NCI-H82 (cell line): Measurements from ENCODE around the gene MARCO.

Experiments used
- DNase-seq: peaks from one replicate; lab custom pipeline; 2025; lab: John Stamatoyannopoulos, UW

The MARCO gene, protein sequence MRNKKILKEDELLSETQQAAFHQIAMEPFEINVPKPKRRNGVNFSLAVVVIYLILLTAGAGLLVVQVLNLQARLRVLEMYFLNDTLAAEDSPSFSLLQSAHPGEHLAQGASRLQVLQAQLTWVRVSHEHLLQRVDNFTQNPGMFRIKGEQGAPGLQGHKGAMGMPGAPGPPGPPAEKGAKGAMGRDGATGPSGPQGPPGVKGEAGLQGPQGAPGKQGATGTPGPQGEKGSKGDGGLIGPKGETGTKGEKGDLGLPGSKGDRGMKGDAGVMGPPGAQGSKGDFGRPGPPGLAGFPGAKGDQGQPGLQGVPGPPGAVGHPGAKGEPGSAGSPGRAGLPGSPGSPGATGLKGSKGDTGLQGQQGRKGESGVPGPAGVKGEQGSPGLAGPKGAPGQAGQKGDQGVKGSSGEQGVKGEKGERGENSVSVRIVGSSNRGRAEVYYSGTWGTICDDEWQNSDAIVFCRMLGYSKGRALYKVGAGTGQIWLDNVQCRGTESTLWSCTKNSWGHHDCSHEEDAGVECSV

DNA sequence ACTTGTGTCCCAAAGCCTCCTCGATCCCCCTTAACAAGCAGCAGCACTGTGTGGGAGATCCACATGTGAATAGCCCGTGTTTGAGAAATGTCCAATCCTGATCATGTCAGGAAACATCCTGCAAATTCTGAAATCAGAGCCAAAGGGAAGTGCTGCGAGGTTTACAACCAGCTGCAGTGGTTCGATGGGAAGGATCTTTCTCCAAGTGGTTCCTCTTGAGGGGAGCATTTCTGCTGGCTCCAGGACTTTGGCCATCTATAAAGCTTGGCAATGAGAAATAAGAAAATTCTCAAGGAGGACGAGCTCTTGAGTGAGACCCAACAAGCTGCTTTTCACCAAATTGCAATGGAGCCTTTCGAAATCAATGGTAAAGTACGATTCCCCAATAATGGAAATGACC lies at the start of gene MARCO:
MARCO (plus strand) TSS at position 164 of the 400 bp plus-strand sequence; CDS start at position 271, 107 bp downstream.
- DNase-seq, result no peak

GRCh38 chr2:118893100-118893499 lies 48.9 kb upstream of the MARCO start:
- no peak for DNase-seq

GRCh38 chr2:118902266-118903028 lies 39.5 kb upstream of the MARCO start:
- no peak for DNase-seq

GRCh38 chr2:118903029-118903351 lies 39.0 kb upstream of the MARCO start:
- no peak for DNase-seq

GRCh38 chr2:118903551-118904479 lies 38.2 kb upstream of the MARCO start:
- no peak for DNase-seq

DNA sequence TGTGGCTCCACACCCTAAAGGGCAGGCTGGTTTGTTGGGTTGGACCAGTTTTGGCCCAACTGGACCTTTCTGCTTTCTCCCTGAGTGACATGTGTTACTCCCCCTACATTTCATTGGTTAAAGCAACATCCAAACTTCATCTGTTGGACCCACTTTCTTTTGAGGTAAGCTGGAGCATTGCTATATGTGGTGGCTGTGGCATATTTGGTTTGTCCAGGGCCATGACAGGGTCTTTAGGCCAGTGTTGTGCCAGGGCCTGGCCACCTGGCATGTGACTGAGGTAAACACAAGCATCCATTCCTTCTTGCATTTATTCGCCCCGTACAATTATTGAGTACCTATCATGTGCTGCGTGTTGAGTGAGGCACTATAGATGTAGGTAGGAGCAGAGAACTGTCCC lies 36.8 kb upstream of the MARCO start:
- no peak for DNase-seq

GRCh38 chr2:118906186-118906585 lies 35.8 kb upstream of the MARCO start:
- no peak for DNase-seq

DNA sequence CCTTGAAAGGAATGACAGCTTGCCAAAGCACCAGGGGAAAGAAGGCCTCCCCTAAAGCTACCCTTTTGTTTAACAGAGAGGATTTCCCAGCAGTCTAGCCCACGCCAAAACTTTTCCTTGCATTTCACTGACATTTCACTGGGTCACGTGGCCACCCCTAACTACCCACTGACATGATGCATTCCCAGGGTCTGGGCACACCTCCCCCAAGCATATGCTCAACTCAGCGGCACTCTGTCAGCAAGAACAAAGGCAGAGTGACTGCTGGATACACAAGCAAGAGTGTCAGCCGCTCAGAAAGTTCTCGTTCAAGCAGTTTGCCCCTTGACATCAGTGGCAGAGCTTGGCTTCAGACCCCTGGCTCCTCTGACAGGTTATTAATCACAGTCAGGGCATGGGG lies 34.2 kb upstream of the MARCO start:
- no peak for DNase-seq

DNA sequence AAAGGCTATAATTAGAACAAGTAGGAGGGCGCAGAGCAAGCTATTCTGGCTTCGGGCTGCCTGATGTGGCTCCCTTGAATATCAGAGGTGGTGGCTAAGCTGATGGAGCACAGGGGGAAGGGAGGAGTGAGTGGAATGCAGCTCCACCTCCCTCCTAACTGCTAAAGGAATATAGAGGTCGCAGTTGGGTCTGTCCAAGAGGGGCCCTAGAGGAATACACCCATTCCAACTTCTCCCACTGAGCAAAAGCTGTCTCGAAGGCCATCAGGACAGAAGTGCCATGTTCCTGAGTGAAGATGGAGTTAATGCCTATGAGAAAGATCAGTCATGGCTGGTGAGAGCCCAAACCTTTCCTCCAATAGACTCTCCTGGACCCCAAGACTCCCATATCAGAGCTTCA lies 32.8 kb upstream of the MARCO start:
- no peak for DNase-seq

DNA sequence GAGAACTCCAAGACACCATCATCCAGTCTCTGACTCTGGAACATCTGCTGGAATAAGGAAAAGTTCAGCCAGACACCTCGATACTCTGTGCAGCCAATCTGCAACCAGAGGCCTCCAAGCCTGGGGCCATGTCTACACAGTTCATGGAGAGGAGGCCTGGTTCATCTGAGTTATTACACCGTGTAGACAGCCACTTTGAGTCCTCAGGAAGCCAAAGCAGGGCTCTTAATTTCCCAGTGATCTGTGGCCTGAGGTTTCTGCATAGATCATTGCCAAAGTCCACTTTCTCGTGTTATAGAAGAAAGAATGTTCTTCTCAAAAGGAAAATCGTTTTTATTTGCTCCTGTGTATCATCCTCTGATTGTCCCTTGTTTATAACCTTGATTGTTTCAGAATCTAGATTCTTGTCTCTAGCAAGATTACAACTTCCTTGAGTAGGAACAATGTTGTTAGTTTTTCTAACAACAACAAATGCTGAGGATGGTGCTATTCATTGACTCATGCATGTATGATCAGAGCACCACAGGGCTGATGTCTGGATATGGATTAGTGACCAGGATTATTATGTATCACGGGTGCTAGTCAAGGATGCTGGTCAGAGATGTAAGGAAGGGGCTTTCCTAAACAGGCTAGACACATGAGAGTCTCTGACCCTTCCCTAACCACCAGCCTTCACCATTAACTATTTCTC lies 30.7 kb upstream of the MARCO start:
- no peak for DNase-seq

DNA sequence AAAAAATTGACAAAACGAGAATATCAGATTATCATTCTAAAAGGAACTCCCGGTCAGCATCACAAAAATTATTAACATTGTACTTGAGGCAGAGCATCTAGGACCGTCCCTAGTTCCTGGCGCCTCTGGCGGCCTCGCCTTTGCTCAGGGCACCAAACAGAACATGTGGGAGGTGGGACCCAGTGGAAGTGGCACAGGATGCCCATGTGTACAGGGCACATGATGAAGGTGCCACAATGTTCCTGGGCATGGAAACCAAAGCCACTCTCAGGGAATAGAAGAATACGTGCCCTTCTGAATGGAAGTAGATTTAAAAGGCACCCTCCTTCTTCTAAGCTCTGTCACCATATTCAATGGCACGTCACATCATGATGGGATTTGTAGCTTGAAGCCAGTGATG lies 30.1 kb upstream of the MARCO start:
- DNase-seq, result no peak

DNA sequence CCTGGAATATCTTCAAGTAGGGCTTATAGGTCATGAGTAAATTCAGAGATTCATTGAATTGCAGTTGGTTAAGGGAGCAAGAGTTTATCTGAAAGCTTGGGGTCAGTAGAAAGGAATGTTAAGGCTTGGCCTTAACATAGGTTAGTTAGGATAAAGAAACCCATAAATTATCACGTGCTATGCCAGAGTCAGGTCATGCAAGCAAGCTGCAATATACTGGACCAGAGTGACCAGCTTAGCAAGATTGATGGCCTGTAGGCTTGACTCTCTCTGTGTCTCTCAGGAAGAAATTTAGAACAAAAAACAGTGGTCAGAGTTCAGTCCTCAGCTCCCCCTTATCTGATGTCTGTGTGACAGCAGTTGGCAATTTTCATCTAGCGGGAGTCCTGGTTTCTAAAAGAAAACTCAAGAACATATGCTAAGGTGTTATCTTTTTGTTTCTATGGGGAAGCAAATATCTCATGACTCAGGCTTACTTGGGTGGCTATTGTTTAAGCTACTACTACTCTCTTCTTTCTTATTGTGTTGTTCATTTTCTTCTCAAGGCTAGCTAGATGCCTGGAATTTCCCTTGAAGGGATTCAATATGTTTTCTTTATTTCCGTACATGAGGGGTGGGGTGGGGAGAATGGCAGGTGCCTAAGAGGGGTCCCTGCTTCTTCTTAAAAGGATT lies 28.7 kb upstream of the MARCO start:
- DNase-seq, result no peak

- DNase-seq, result no peak
These were observed 28.0 kb upstream of the MARCO start for GRCh38 chr2:118913803-118914645.

GRCh38 chr2:118914721-118915453 lies 27.1 kb upstream of the MARCO start:
- no peak for DNase-seq

DNA sequence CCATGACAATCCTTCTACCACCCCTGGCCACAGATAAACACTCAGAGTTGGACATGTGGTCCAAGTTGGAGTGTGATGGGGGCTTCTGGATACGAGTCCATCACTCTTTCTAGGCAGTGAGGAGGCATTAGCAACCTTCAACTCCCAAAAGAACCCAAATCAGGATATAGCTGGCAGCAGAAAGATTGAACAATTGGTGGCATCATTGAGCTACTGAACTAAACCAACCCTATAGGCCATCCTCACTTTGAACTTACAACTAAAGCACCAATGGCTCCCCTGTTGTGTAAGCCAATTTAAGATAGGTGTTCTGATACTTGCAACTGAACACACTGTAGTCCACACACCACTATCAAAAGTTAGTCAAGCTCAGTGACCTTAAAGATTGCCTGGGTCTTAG lies 24.0 kb upstream of the MARCO start:
- no peak for DNase-seq

DNA sequence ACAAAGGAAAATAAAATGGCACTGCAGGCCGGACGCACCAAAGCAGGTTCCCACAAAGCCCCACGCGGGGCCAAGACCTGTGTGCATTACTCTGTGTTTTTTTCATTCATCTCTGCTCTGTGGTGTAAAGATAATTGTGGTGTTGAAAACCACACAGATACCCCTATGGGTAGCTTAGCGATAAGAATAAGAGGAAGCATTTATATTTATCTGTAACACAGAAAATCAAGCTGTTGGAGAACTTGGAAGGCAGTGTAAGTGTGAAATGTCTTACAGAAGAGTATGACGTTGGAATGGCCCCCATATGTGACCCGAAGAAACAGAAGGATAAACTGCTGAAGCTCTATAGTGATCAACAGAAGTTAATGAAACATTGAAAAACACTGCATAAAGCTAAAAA lies 20.3 kb upstream of the MARCO start:
- DNase-seq, result no peak

DNA sequence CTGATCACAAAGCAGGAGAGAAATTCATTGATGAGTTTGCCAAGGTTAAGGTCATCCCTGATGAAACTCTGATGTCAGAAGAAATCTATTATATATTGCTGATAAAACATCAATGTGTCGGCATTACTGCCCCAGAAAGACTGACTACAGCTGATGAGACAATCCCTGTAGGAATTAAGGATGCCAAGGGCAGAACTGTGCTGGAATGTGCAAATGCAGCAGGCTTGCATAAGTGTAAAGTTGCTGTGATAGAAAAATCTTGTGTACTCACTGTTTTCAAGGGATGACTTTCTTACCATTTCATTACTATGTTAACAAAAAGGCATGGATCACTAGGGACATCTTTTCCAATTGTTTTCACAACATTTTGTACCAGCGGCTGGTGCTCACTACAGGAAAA lies 19.7 kb upstream of the MARCO start:
- no peak for DNase-seq

DNA sequence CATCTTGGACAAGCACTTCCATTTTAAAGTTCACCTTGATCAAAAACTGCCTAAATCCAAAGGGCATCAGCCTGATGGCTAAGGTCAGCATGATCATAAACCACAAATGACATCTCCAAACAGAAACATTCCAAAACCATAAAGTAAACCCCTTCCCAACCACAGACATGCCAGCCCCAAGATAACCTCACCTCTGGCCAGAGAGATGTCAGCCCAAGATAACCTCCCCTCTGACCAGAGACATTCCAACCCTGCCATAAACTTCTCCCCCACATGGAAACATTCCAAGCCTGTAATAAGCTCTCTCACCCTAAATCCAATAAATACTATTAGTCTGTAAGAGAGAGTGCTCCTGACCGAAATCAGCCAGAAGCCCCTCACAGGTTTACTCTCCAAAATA lies 18.6 kb upstream of the MARCO start:
- peak; percentile 10 for DNase-seq

DNA sequence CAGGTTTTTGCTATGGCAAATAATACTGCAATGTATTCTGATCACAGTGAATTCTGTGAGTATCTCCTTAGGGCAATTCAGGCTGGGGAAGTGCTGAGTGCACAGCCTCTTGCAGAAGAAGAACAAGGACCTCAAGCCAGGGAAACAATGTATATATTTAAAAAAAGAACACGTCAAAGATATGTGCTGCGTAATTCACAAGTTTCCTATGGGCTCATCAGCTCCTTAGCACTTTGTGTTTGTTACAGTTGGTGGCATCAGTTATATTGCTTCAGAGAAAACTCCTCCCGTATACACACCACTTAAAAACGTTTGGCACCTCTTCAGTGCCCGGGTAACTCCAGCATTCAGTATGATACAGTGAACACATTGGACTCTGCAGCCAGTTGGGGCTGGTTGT lies 16.5 kb upstream of the MARCO start:
- DNase-seq, result no peak
